OCI-M2 (cell line): Measurements from ENCODE around the gene PRIM2.
"Not testable (repeated sequence)": the region's sequence is repeated elsewhere in the genome, so short reads cannot be mapped to it uniquely, and the experiment has no call there.

Experiments used
- DNase-seq: peaks from one replicate; lab custom pipeline; 2025; ENCODE audit not compliant: unreplicated experiment; lab: John Stamatoyannopoulos, UW

The PRIM2 gene

DNA sequence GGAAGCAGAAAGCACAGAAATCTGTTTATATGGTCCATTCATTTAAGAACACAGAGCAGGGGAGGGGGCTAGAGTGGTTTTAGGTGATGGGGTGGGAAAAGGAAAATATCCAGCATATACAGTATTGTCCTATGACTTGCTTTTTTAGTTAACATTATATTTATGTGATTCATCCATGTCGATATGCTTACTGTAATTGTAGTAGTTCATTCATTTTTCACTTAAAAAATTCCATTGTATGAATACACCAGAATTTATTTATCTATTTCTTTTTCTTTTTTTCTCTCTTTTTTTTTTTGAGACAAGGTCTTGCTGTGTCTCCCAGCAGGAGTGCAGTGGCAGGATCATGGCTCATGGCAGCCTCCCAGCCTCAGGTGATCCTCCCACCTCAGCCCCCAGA lies 9.6 kb upstream of the PRIM2 start:
- DNase-seq: no peak

DNA sequence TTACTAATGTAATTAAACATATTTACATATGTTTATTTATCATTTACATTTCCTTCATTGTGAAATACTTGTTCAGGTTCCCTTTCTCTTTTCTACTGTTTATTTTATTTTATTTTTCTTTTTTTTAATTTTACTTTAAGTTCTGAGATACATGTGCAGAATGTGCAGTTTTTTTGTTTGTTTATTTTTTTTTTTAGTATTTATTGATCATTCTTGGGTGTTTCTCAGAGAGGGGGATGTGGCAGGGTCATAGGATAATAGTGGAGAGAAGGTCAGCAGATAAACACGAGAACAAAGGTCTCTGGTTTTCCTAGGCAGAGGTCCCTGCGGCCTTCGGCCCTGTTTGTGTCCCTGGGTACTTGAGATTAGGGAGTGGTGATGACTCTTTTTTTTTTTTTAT lies 8.7 kb upstream of the PRIM2 start:
- DNase-seq: not testable (repeated sequence)

- not testable (repeated sequence) for DNase-seq
Measured at GRCh38 chr6:57310095-57310816, 7.2 kb upstream of the PRIM2 start.

DNA sequence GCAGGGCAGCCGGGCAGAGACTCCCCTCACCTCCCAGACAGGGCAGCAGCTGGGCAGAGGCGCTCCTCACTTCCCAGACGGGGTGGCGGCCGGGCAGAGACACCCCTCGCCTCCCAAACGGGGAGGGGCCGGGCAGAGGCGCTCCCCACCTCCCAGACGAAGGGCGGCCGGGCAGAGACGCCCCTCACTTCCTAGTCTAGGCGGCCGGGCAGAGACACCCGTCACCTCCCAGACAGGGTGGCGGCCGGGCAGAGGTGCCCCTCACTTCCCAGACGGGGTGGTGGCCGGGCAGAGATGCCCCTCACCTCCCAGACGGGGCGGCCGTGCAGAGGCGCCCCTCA lies 6.6 kb upstream of the PRIM2 start:
- no peak for DNase-seq

DNA sequence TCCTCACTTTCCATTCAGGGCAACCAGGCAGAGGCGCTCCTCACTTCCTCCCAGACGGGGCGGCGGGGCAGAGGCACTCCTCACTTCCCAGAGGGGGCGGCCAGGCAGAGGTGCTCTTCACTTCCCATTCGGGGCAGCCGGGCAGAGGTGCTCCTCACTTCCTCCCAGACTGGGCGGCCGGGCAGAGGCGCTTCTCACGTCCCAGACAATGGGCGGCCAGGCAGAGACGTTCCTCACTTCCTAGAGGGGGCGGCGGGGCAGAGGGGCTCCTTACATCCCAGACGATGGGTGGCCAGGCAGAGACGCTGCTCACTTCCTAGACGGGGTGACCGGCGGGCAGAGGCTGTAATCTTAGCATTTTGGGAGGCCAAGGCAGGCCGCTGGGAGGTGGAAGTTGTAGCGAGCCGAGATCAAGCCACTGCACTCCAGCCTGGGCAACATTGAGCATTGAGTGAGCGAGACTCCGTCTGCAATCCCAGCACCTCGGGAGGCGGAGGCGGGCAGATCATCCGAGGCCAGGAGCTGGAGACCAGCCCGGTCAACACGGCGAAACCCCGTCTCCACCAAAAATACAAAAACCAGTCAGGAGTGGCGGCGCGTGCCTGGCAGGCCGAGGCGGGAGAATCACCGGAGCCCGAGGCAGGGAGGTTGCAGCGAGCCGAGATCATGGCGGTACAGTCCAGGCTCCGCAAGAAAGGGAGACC lies 6.0 kb upstream of the PRIM2 start:
- DNase-seq: not testable (repeated sequence)

DNA sequence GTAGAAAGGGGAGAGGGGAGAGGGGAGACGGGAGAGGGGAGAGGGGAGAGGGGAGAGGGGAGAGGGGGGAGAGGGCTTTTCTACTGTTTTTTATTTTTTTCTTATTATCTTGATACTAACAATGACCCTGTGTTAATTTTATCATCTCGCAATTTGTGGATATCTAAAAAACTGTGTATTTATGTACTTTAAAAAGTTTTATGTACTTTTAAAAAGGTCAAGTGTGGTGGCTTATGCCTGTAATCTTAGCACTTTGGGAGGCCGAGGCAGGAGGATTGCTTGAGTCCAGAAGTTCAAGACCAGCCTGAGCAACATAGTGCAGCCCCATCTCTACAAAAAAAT lies 5.5 kb upstream of the PRIM2 start:
- DNase-seq: no peak

DNA sequence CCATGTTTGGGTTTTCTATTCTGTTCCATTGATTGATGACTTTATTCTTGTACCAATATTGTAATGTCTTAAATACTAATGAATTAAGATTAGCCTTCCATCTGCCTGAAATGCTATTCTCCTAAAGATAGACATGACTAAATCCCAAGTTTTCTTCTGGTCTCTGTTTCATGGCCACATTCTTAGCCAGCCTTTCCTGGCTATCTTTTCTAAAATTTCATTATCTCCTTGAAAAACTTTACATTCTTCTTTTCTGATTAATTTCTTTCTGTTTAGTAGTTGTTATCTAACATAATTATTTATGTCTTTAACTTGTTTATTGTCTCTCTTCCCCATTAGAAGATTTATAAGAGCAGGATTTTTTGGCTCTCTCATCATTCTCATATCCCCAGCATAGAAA lies 4.4 kb upstream of the PRIM2 start:
- DNase-seq: no peak

DNA sequence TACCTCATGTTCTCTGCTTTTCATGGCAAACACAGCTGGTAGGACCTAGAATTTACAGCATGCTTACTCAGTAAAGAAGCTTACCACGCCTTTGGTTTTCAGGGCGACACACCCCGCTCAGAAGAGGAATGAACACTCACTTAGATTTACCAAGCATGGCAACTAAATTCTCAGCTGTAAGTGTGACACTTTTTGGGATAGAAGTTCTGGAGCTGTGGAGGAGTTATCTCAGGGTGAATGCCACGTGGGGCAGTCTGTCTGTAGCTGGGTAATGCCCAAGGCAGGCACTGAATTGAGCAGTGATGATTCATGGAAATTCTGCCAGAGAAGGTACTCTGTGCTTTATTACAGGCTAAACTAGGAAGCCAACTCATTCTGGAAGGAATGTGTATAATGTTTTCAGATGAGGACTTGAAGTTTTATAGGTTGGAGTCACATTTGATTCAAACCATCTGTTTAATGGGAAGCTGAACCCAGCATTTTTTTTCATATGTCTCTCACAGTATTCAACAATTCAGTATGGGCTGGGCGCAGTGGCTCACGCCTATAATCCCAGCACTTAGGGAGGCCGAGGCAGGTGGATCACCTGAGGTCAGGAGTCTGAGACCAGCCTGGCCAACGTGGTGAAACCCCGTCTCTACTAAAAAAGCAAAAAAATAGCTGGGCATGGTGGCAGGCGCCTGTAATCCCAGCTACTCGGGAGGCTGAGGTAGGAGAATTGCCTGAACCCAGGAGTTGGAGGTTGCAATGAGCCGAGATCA lies 3.5 kb upstream of the PRIM2 start:
- DNase-seq: no peak

DNA sequence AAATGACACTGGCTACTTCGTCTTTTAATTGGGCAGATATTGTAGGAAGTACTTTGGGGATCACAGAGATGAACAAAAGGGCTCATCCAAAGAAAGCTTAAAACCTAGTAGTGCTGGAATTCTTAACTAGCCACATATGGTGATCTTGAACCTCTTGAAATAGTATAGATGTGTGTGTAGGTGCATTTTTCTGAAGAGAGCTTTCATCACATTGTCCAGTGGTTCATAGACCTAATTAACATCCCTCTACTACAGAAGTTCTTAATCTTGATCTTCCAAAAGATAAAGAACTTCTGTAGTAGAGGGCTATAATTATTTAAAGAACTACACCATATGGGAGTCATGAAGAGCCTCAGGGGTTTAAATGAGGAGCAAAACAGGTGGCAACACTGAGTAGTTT lies 2.3 kb upstream of the PRIM2 start:
- DNase-seq: no peak

GRCh38 chr6:57315851-57316250 lies 1.6 kb upstream of the PRIM2 start:
- no peak for DNase-seq

DNA sequence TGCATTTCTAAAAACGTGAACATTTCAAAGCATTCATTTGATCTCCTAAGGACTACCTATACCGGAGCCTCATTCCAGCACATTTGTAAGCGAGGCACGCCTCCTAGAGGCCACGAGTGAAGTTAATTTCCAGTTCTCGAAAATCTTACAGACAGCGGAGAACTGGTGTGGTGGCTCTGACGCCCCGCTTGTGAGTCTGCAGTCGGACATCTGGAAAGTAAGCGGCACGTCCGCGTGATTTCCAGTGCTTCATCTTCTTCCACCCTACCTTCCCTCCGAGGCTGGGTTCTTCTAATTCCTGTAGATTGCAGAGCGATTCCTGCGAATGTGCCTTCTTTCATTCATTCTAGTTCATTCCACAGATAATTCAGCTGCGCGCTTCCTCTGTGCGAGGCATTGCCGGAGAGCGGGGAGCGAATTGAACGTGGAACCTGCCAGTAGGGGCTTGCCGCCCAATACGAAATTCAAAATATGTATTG lies 810 bp upstream of the PRIM2 start:
- peak; percentile 92 for DNase-seq

- DNase-seq: no peak
Measured at GRCh38 chr6:57324538-57324937, 7.1 kb downstream of the PRIM2 start.

DNA sequence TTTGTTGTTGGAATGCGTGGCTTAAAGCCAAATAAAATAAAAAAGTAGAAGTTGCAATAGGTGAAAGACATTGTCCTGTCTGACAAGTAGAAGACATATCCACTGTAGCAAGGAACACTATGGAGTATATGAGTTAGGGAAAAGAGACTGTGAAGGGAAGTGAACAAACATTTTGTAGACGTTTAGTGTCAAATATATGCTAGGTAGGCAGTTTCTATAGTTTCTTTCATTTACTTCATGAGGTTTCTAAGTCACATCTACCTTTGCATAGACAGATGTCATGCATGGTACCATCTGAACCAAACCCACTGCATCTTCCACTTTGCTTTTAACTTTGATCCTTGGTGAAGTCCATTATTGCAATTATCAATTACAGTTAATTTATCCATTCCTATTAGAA lies 9.9 kb downstream of the PRIM2 start:
- DNase-seq: no peak

GRCh38 chr6:57328074-57328473 lies 10.6 kb downstream of the PRIM2 start:
- no peak for DNase-seq

GRCh38 chr6:57329933-57330332 lies 12.5 kb downstream of the PRIM2 start:
- no peak for DNase-seq

- no peak for DNase-seq
Measured at GRCh38 chr6:57342148-57342669, 24.8 kb downstream of the PRIM2 start.

DNA sequence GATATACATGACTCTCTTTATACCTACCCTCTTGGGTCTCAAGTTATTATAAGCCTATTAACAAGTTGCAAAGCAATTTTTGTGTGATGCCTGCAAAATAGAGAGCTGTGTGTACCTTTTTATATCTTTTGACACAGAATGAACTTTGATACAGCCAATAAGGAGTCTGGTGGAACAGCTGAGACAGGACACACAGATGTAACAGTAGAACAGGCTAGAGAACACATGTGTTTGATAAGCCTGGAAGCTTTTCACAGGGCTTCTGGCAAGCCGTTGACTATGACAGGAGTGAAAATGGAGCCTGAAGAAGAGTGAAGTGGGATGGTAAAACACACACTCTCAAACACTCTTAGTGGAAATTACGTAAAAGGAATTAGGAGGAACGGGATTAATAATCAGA lies 25.9 kb downstream of the PRIM2 start:
- not testable (repeated sequence) for DNase-seq

DNA sequence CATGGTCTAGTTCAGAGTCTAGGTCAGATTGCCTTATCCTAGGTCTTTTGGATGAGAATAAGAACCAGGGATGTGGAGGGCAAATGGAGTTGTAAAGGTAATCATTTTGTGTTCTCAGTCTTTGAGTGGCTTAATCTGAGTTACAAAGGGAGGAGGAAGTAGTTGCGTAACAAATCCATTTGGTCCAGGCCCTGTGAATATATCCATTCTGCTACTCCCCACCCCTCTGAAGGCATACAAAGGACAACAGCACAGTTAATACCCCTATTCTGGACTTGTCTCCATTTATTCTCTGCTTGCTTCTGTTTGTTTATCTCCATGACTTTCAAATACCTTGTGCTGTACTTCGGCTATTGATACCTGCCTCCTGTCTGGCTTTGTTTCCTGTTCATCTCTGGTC lies 29.3 kb downstream of the PRIM2 start:
- not testable (repeated sequence) for DNase-seq

DNA sequence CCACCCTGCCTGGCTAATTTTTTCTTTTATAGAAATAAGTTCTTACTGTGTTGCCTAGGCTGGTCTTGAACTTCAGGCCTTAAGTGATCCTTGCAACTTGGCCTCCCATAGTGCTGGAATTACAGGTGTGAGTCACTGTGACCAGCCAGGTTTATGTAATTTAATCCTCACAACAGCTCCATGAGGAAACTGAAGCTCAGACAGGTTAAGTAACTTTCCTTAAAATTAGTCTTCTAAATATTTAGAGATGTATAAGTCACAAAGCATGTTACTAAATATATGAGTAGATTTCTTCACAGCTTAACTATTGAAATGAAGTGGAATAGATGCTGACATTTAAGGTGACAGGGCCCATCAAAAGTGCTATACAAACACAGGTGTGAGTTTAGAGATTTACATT lies 30.2 kb downstream of the PRIM2 start:
- DNase-seq: not testable (repeated sequence)

DNA sequence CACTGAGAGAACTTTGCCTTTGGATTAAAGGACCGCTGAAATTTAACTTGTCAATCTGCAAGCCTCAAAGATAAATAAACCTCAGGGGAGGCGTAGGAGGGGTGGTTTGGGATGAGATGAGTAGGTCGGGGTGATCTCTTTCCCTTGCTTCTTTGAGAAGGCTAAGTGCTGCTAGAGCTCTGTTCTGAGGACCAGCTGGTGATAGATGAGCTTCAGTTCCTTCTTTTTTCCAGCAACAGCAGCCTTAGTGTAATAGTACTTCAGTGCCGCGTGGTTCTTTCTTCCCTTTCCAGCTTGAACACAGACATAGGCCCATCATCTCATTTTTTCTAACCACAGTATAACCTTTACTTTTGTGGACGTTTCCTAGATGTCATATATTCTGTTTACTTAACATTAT lies 33.0 kb downstream of the PRIM2 start:
- not testable (repeated sequence) for DNase-seq

- not testable (repeated sequence) for DNase-seq
Measured at GRCh38 chr6:57352596-57352995, 35.2 kb downstream of the PRIM2 start.

- DNase-seq: not testable (repeated sequence)
Measured at GRCh38 chr6:57358319-57358718, 40.9 kb downstream of the PRIM2 start.
